DOHH2 (cell line): ENCODE results near the gene IREB2.

Experiments used
- H3F3A ChIP-seq: fragments of 200-600 bp; sonication (generic), shearing (Covaris generic); 2 replicates; pipeline ENCODE4 v1.6.0; 2016; ENCODE audit warnings: antibody characterized with exemption, mild to moderate bottlenecking; ENCODE audit not compliant: control insufficient read depth, insufficient read depth
- H3K27ac ChIP-seq: fragments of 200-600 bp; sonication (generic); 2 replicates; pipeline ENCODE4 v1.5.1; 2014; ENCODE audit warnings: low read depth, mild to moderate bottlenecking, low read length, moderate library complexity
- H3K27me3 ChIP-seq: fragments of 200-600 bp; sonication (generic); 2 replicates; pipeline ENCODE4 v1.6.1; 2014; ENCODE audit warnings: mild to moderate bottlenecking, low read length, mixed read lengths; ENCODE audit not compliant: control insufficient read depth
- H3K36me3 ChIP-seq: fragments of 200-600 bp; sonication (generic); 2 replicates; pipeline ENCODE4 v1.6.1; 2014; ENCODE audit warnings: mild to moderate bottlenecking, low read length, moderate library complexity, mixed read lengths; ENCODE audit not compliant: control insufficient read depth
- H3K4me1 ChIP-seq: fragments of 200-600 bp; sonication (generic); 2 replicates; pipeline ENCODE4 v1.6.1; 2014; ENCODE audit warnings: mild to moderate bottlenecking, low read length, mixed read lengths; ENCODE audit not compliant: control insufficient read depth
- H3K4me2 ChIP-seq: fragments of 200-600 bp; sonication (generic); 2 replicates; pipeline ENCODE4 v1.6.0; 2014; ENCODE audit warnings: mild to moderate bottlenecking, low read length, moderate library complexity
- H3K4me3 ChIP-seq: fragments of 200-600 bp; sonication (generic); 2 replicates; pipeline ENCODE4 v1.5.1; 2014; ENCODE audit warnings: mild to moderate bottlenecking, low read length, mixed read lengths
- H3K79me2 ChIP-seq: fragments of 200-600 bp; sonication (generic); 2 replicates; pipeline ENCODE4 v1.6.1; 2014; ENCODE audit warnings: mild to moderate bottlenecking, low read length, mixed read lengths; ENCODE audit not compliant: control insufficient read depth
- H3K9me2 ChIP-seq: fragments of 200-600 bp; sonication (generic); replicated peaks from 2 replicates; pipeline ENCODE4 v1.6.1; 2014; ENCODE audit warnings: mild to moderate bottlenecking, low read length, mixed read lengths; ENCODE audit not compliant: control insufficient read depth
- H3K9me3 ChIP-seq: fragments of 200-600 bp; sonication (generic); 2 replicates; pipeline ENCODE4 v1.6.1; 2014; ENCODE audit warnings: antibody characterized with exemption, low read length, mixed read lengths; ENCODE audit not compliant: control insufficient read depth, insufficient read depth
- H4K20me1 ChIP-seq: fragments of 200-600 bp; sonication (generic); 2 replicates; pipeline ENCODE4 v1.6.0; 2014; ENCODE audit warnings: low read depth, mild to moderate bottlenecking, antibody characterized with exemption, low read length, moderate library complexity; ENCODE audit not compliant: control insufficient read depth, insufficient read depth
- EZH2phosphoT487 ChIP-seq: fragments of 200-600 bp; sonication (generic); IDR thresholded peaks from 2 replicates; pipeline ENCODE4 v1.6.1; 2017; ENCODE audit warnings: borderline replicate concordance, mild to moderate bottlenecking, antibody characterized with exemption, low read length, moderate library complexity, mixed read lengths
- TF ChIP-seq, protein P1 (sequence below): fragments of 200-600 bp; sonication (generic); IDR thresholded peaks from one replicate; pipeline ENCODE4 v1.5.1; 2014; ENCODE audit warnings: antibody characterized with exemption, mild to moderate bottlenecking, low read depth, low read length; ENCODE audit not compliant: poor library complexity, severe bottlenecking

IREB2 gene

DNA sequence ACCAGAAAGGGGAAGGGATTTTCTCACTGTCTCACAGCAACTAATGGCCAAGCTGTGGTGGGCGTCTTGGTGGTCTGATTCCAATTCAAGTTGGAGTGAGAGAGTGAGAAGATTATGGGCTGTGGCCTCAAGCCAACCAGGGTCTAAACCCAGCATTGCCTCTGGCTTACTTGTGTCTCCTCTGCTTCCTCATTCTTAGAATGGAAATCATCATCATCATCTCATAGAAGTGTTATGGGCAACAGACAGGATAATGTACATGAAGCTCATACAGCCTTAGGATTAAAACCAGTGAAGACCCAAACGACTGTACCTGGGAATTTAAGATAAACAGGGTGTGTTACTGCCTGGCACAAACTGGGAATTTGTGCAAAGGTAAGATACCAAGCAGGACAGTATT lies 29.1 kb upstream of the IREB2 start:
- no peaks in the 10 kb centered on the region for H3K9me2 ChIP-seq
- H3K4me2 ChIP-seq = no peak overlapping the region
- no peaks in the 10 kb centered on the region for H3K79me2 ChIP-seq
- H3K27ac ChIP-seq = no peak overlapping the region
- no peaks in the 10 kb centered on the region for H4K20me1 ChIP-seq
- H3K4me1 ChIP-seq = no peaks in the 10 kb centered on the region
- H3K27me3 ChIP-seq = peaks cover 7% of the 10 kb centered on the region
- H3F3A ChIP-seq = no peaks in the 10 kb centered on the region
- no peaks in the 10 kb centered on the region for H3K9me3 ChIP-seq
- no peak overlapping the region for H3K4me3 ChIP-seq
- no peak for TF ChIP-seq EZH2phosphoT487
- TF ChIP-seq, protein P1, sequence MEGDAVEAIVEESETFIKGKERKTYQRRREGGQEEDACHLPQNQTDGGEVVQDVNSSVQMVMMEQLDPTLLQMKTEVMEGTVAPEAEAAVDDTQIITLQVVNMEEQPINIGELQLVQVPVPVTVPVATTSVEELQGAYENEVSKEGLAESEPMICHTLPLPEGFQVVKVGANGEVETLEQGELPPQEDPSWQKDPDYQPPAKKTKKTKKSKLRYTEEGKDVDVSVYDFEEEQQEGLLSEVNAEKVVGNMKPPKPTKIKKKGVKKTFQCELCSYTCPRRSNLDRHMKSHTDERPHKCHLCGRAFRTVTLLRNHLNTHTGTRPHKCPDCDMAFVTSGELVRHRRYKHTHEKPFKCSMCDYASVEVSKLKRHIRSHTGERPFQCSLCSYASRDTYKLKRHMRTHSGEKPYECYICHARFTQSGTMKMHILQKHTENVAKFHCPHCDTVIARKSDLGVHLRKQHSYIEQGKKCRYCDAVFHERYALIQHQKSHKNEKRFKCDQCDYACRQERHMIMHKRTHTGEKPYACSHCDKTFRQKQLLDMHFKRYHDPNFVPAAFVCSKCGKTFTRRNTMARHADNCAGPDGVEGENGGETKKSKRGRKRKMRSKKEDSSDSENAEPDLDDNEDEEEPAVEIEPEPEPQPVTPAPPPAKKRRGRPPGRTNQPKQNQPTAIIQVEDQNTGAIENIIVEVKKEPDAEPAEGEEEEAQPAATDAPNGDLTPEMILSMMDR = no peak
- no peaks in the 10 kb centered on the region for H3K36me3 ChIP-seq

DNA sequence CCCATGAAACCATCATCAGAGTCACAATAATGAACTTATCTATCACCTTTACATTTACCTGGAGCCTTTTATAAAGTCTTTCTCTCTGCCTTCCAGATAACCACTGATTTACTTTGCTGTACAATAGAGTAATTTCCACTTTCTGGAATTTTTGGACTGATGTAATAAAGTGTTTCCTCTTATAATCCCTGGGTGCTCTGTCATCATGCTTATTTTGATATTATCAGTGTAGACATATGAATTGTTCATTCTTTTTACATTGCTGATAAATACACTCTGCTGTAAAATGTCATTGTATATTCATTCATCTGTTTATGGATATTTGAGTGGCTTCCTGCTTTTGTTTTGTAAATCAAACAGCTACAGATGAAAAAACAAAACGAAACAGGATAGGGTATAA lies 27.0 kb upstream of the IREB2 start:
- Histone ChIP-seq H3K79me2 (no peaks in the 10 kb centered on the region), H3K36me3 (no peaks in the 10 kb centered on the region), H3K27ac (no peak overlapping the region), H4K20me1 (no peaks in the 10 kb centered on the region), H3K9me2 (no peaks in the 10 kb centered on the region), H3K4me1 (no peaks in the 10 kb centered on the region), H3K27me3 (peaks cover 19% of the 10 kb centered on the region), H3K9me3 (no peaks in the 10 kb centered on the region), H3K4me3 (no peak overlapping the region), H3F3A (no peaks in the 10 kb centered on the region), H3K4me2 (no peak overlapping the region)
- no peak for TF ChIP-seq EZH2phosphoT487
- TF ChIP-seq, protein P1 = no peak

DNA sequence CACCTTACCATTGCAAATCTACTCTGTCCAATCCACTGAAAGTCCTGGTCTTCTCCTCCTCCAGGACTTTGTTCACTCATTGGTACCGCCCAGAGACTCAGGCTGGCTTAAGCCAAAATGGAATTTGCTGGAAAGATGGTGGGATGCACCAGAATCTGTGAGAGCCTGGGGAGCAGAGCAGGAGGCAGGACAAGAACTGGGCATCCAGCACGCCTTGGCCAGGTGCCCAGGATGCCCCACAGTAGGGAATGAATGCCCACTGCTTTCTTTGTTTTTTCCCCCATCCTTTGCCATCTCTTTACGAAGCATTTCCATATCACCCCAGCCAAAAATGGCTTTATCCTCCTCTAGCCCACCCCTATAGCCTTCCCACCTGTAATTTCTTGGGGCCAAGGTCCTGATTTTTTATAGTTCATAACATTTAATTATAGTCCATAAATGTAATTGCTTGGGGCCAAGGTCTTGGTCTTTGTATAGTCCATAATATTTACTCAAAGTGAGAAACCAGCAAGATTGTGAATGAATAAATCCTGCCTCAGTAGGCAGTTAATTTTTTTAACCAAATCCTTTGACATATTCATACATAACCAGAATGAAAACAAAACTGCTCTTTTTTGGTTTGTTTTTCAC lies 23.3 kb upstream of the IREB2 start:
- no peaks in the 10 kb centered on the region for H3K79me2 ChIP-seq
- no peak overlapping the region for H3K27ac ChIP-seq
- peaks cover 21% of the 10 kb centered on the region for H3K27me3 ChIP-seq
- H3K4me3 ChIP-seq = no peak overlapping the region
- H3K4me2 ChIP-seq = no peak overlapping the region
- H3K4me1 ChIP-seq = no peaks in the 10 kb centered on the region
- no peaks in the 10 kb centered on the region for H3K9me3 ChIP-seq
- no peaks in the 10 kb centered on the region for H4K20me1 ChIP-seq
- H3F3A ChIP-seq = no peaks in the 10 kb centered on the region
- no peaks in the 10 kb centered on the region for H3K9me2 ChIP-seq
- TF ChIP-seq, protein P1 = no peak
- TF ChIP-seq EZH2phosphoT487 = no peak
- no peaks in the 10 kb centered on the region for H3K36me3 ChIP-seq

DNA sequence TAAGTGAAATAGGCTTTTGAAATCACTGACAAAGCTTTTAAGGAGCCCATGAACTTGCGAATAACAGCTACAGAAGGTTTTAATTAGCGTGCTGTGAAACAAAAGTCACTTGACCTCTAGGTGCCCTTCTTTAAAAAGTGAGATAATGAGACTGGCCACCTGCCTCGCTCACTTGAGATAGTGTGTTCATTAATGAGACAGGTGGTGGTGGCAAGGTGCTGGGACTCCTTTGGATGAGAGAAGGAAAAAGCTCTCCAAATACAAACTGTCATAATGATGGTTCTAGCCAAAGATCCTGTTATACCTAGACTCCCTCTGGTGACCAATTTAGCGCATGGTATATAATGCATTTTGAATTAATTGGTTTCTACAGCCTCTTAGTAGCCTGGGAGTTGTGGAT lies 22.7 kb upstream of the IREB2 start:
- Histone ChIP-seq H3K9me3 (no peaks in the 10 kb centered on the region), H3K36me3 (no peaks in the 10 kb centered on the region), H3K27me3 (peaks cover 22% of the 10 kb centered on the region), H3K4me3 (no peak overlapping the region), H3K27ac (no peak overlapping the region), H4K20me1 (no peaks in the 10 kb centered on the region), H3K4me1 (no peaks in the 10 kb centered on the region), H3K9me2 (no peaks in the 10 kb centered on the region), H3K79me2 (no peaks in the 10 kb centered on the region), H3F3A (no peaks in the 10 kb centered on the region), H3K4me2 (no peak overlapping the region)
- TF ChIP-seq, protein P1 = no peak
- no peak for TF ChIP-seq EZH2phosphoT487
